ENCODE data around the gene STK32A. TPM values are rescaled to one million over a fixed set of nuclear protein-coding genes. Genes with fewer than 3 reads are reported as not detected.

The STK32A gene
- total and polyA plus RNA-seq, 9 of the 15 experiments (the other 6 are each of a cell fraction or from before 2014, with no cell fraction given), result not detected

DNA sequence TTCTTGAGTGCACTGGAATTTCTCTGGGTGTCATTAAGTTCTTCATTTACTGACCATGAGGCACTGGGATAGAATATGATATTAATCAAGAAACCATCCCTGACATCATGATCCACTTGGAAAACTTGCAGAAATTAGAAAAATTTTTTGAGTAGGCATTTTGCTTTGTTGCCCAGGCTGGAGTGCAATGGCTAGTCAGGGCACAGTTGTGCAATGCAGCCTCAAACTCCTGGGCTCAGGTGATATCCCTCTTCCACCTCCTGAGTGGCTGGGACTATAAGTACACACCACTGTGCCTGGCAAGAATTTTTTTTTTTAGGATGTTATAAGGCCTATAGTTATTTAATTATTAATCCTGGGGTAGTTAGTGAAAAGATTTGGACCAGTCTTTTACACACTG, 106.5 kb downstream of the STK32A start (continued):
- TF ChIP-seq U2AF1 (optimal IDR thresholded peaks at IDR 0.05; ENCODE audit: low read depth, low read length), result no peak

DNA sequence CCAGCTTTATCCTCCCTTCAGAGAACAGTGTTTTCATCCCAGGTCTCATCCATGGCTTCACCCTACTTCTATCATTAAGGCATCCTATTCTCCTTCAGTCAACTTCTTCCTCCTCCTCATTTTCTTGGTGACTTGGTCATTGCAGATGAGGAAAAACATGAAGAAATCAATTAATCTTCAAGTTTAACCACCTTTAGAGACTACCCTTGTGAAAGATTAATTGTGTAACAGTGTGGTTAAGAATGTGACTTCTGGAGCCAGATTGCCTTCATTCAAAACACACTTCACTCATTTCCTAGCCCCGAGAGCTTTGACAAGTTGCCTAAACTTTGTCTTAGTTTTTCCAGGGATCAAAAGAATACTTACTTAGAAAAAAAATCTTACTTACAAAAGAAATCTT, 110.0 kb downstream of the STK32A start:
- Histone ChIP-seq H2AFZ (ENCODE audit: low read depth, low read length) (no peak overlapping the region), H3K79me2 (ENCODE audit: control insufficient read depth, insufficient read depth, low read length) (no peaks in the 10 kb centered on the region), H3K27ac (ENCODE audit: extremely low read depth, low read depth, low read length) (no peak overlapping the region), H3K27me3 (ENCODE audit: control insufficient read depth in 2 of 2, insufficient read depth in 2 of 2, low read length in 2 of 2) (no peaks in the 10 kb centered on the region), H3K9ac (ENCODE audit: insufficient read depth in 1 of 2, low read depth in 2 of 2, low read length in 2 of 2) (no peak overlapping the region), H3K4me1 (replicated peaks in 1 of 2; ENCODE audit: control insufficient read depth in 2 of 2, insufficient read depth in 2 of 2, low read length in 2 of 2) (no peaks in the 10 kb centered on the region), H3K36me3 (ENCODE audit: control insufficient read depth, insufficient read depth, low read length) (no peaks in the 10 kb centered on the region), H3K4me2 (ENCODE audit: insufficient read depth, low read length) (no peak overlapping the region), H3K9me3 (replicated peaks; ENCODE audit: control insufficient read depth, insufficient read depth, low read depth, low read length) (no peaks in the 10 kb centered on the region; the same call in 1 of the 2 replicates), H3K9me1 (ENCODE audit: control insufficient read depth, insufficient read depth, low read length) (no peaks in the 10 kb centered on the region), H3K4me3 (no peak overlapping the region), H4K20me1 (replicated peaks; ENCODE audit: control insufficient read depth, insufficient read depth, low read length) (no peaks in the 10 kb centered on the region)
- TF ChIP-seq MCM7 (IDR thresholded peaks at IDR 0.05) (no peak), CHD4 (IDR thresholded peaks at IDR 0.05; ENCODE audit: insufficient read depth, insufficient replicate concordance, low read depth, low read length, poor library complexity, severe bottlenecking) (no peak), TGIF2 (CRISPR knock-in tag; IDR thresholded peaks at IDR 0.05) (no peak), NFIC (IDR thresholded peaks at IDR 0.05) (no peak), GTF2E2 (tag; IDR thresholded peaks at IDR 0.05) (no peak), EZH2 (IDR thresholded peaks at IDR 0.05; ENCODE audit: borderline replicate concordance, low read depth, low read length) (no peak), FOXP1 (CRISPR knock-in tag; IDR thresholded peaks at IDR 0.05) (no peak), ZNF445 (CRISPR knock-in tag; IDR thresholded peaks at IDR 0.05; ENCODE audit: low read depth) (no peak), SETDB1 (IDR thresholded peaks at IDR 0.05; ENCODE audit: low read length) (no peak), ETV6 (IDR thresholded peaks at IDR 0.05; ENCODE audit: borderline replicate concordance in 1 of 2, low read depth in 2 of 2, low read length in 1 of 2) (no peak), ETV6 (CRISPR knock-in tag; IDR thresholded peaks at IDR 0.05; ENCODE audit: borderline replicate concordance) (no peak), TEAD4 (IDR thresholded peaks at IDR 0.05; ENCODE audit: low read length) (no peak), TEAD4 (CRISPR knock-in tag; IDR thresholded peaks at IDR 0.05; ENCODE audit: borderline replicate concordance) (no peak)
- TF ChIP-seq, protein P1, sequence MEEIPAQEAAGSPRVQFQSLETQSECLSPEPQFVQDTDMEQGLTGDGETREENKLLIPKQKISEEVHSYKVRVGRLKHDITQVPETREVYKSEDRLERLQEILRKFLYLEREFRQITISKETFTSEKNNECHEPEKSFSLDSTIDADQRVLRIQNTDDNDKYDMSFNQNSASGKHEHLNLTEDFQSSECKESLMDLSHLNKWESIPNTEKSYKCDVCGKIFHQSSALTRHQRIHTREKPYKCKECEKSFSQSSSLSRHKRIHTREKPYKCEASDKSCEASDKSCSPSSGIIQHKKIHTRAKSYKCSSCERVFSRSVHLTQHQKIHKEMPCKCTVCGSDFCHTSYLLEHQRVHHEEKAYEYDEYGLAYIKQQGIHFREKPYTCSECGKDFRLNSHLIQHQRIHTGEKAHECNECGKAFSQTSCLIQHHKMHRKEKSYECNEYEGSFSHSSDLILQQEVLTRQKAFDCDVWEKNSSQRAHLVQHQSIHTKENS (CRISPR knock-in tag; IDR thresholded peaks at IDR 0.05), result no peak
- TF ChIP-seq, protein P2, sequence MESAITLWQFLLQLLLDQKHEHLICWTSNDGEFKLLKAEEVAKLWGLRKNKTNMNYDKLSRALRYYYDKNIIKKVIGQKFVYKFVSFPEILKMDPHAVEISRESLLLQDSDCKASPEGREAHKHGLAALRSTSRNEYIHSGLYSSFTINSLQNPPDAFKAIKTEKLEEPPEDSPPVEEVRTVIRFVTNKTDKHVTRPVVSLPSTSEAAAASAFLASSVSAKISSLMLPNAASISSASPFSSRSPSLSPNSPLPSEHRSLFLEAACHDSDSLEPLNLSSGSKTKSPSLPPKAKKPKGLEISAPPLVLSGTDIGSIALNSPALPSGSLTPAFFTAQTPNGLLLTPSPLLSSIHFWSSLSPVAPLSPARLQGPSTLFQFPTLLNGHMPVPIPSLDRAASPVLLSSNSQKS (CRISPR knock-in tag; IDR thresholded peaks at IDR 0.05), result no peak
- CTCF ChIA-PET (ENCODE audit: low intra/inter-chr PET ratio), result no interaction called here
- ATAC-seq (no peak), FAIRE-seq (no peak), DNase-seq (ENCODE audit: extremely low read depth in 1 of 4, low spot score in 3 of 4) (no peak)
- WGBS (ENCODE audit: insufficient coverage, low coverage, missing lambda C conversion rate), result 0% methylated on average over 1 of the region's 1 CpG
- BruUV-seq (replicated peaks), result no TSS peak
- in situ Hi-C loops (cut with MboI) (no loop called here), intact Hi-C loops (cut with micrococcal nuclease) (no loop called here)
- POLR2A ChIA-PET, result no interaction called here
